BE2C (cell line): Measurements from ENCODE around the gene MKRN3.

ENCODE experiments used
- DNase-seq: peaks from one replicate; pipeline ENCODE4 v3.0.0-alpha.2; 2020
- H3K27me3 ChIP-seq: fragments of 250-450 bp; sonication (Bioruptor Pico); 2 replicates; pipeline ENCODE4 v1.5.1; 2020; ENCODE audit warnings: mild to moderate bottlenecking
- H3K36me3 ChIP-seq: fragments of 250-450 bp; sonication (Bioruptor Pico); 2 replicates; pipeline ENCODE4 v1.5.1; 2020; ENCODE audit warnings: mild to moderate bottlenecking
- H3K4me1 ChIP-seq: fragments of 250-450 bp; sonication (Bioruptor Pico); 2 replicates; pipeline ENCODE4 v1.5.1; 2020
- H3K4me3 ChIP-seq: 2 replicates; pipeline ENCODE4 v1.5.1; 2011; ENCODE audit warnings: low read depth, low read length
- H3K9me3 ChIP-seq: fragments of 250-450 bp; sonication (Bioruptor Pico); 2 replicates; pipeline ENCODE4 v1.5.1; 2020
- TF ChIP-seq, protein P1 (sequence below): IDR thresholded peaks from 2 replicates; pipeline ENCODE4 v1.5.1; 2012; ENCODE audit warnings: mild to moderate bottlenecking, low read depth, low read length

MKRN3 gene

DNA sequence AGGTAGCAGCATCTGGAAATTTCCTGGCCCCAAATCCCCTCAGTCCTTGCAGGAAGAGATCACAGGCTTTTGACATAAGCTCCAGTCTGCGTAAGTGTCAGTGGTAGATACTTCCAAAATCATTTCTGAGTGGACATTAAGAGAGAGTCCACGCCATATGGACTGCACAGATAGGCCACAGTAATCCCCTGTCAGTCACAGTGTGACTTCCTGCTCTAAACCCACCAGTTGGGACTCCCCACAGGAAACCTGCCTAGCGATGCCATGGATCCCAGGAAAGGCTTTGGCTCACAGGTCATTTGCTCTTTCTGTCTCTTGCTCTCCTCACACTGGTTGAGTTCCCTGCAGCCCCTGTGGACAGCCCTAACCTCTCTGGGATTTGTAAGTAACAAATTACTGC, 28.8 kb upstream of the MKRN3 start:
- Histone ChIP-seq H3K36me3 (no peaks in the 10 kb centered on the region), H3K4me1 (no peaks in the 10 kb centered on the region), H3K4me3 (no peak overlapping the region), H3K9me3 (no peaks in the 10 kb centered on the region), H3K27me3 (no peaks in the 10 kb centered on the region)
- DNase-seq, result no peak
- TF ChIP-seq, protein P1, sequence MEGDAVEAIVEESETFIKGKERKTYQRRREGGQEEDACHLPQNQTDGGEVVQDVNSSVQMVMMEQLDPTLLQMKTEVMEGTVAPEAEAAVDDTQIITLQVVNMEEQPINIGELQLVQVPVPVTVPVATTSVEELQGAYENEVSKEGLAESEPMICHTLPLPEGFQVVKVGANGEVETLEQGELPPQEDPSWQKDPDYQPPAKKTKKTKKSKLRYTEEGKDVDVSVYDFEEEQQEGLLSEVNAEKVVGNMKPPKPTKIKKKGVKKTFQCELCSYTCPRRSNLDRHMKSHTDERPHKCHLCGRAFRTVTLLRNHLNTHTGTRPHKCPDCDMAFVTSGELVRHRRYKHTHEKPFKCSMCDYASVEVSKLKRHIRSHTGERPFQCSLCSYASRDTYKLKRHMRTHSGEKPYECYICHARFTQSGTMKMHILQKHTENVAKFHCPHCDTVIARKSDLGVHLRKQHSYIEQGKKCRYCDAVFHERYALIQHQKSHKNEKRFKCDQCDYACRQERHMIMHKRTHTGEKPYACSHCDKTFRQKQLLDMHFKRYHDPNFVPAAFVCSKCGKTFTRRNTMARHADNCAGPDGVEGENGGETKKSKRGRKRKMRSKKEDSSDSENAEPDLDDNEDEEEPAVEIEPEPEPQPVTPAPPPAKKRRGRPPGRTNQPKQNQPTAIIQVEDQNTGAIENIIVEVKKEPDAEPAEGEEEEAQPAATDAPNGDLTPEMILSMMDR, result no peak

DNA sequence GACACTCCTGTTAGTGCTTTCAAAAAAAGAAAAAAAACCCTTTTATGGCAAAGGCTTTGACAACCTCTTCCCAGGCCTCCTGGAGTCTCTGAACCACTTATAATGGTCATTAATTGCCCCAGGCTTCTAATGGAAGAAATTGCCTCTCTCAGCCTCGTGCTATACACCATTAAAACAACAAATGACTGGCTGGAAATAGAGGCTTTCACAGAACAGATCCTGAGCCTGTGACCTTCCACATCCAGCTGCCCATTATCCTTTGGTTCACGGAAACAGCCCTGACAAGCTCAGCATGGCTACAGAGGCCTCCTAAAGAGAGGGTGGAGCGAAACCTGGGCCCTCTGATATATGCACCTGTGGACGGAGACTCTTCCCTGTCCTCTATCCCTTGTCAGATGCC, 26.8 kb upstream of the MKRN3 start:
- DNase-seq, result no peak
- TF ChIP-seq, protein P1, result no peak
- no peak overlapping the region for H3K4me3 ChIP-seq
- no peaks in the 10 kb centered on the region for H3K36me3 ChIP-seq
- no peaks in the 10 kb centered on the region for H3K9me3 ChIP-seq
- H3K4me1 ChIP-seq, result no peaks in the 10 kb centered on the region
- no peaks in the 10 kb centered on the region for H3K27me3 ChIP-seq

DNA sequence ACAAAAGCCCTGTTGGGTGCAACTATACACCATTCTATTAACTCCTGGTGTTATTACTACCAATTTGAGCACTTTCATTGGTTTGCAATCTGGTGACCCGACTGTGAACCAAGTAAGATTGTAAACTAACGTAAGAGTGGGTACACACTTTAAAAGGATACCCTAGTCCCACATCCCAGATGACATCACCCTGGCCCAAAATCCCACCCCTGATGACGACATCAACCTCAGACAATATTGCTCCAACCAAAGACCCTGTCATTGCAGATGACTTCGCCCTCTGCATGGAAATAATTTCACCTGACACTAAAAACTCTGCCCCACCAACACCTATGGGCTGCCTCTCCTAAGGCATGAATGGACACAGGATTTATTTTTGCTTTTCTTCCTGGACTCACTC, 25.6 kb upstream of the MKRN3 start:
- Histone ChIP-seq H3K4me3 (no peak overlapping the region), H3K9me3 (no peaks in the 10 kb centered on the region), H3K36me3 (no peaks in the 10 kb centered on the region), H3K27me3 (no peaks in the 10 kb centered on the region), H3K4me1 (no peaks in the 10 kb centered on the region)
- DNase-seq, result no peak
- TF ChIP-seq, protein P1, result no peak

DNA sequence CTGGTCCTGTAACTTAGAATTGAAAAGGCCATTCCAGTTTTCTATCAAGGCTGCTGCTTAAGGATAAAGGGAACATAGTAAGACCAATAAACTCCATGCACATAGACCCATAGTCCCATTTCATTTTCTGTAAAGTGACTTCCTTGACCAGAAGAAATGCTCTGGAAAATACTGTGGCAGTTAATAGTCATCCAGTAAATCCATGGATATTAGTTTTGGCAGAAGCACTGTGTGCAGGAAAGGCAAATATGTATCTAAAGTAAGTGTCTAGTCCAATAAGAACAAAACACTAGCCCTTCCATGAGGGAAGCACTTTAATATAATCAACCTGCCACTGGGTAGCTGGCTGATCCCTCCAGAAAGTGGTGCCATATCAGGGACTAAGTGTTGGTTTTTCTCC, 19.3 kb upstream of the MKRN3 start:
- no peaks in the 10 kb centered on the region for H3K9me3 ChIP-seq
- no peaks in the 10 kb centered on the region for H3K27me3 ChIP-seq
- H3K36me3 ChIP-seq, result no peaks in the 10 kb centered on the region

DNA sequence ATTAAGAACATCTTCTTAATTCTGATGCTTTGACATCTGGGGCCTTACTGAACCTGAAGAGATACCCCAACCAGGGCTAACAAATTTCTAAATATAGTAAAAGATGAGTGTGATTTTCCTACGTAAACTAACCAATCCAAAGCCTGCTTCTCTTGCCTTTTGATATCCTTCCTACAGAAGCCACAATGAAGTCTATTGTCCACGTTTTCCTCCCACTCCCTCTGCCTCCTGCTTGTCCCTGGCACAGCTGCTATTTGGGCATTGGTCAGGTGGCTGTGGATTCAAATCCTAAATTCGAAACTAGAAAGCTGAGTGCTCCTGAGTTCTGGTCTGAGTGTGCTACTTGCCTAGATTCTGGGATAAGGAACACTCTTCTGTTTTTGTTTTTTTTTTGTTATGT, 17.4 kb upstream of the MKRN3 start:
- TF ChIP-seq, protein P1, result no peak
- H3K4me3 ChIP-seq, result no peak overlapping the region
- no peaks in the 10 kb centered on the region for H3K27me3 ChIP-seq
- no peak for DNase-seq
- no peaks in the 10 kb centered on the region for H3K36me3 ChIP-seq
- H3K4me1 ChIP-seq, result no peaks in the 10 kb centered on the region
- no peaks in the 10 kb centered on the region for H3K9me3 ChIP-seq

More for the DNA sequence above, 19.3 kb upstream of the MKRN3 start:
- Histone ChIP-seq H3K4me3 (no peak overlapping the region), H3K4me1 (no peaks in the 10 kb centered on the region)
- DNase-seq, result no peak
- TF ChIP-seq, protein P1, result no peak

DNA sequence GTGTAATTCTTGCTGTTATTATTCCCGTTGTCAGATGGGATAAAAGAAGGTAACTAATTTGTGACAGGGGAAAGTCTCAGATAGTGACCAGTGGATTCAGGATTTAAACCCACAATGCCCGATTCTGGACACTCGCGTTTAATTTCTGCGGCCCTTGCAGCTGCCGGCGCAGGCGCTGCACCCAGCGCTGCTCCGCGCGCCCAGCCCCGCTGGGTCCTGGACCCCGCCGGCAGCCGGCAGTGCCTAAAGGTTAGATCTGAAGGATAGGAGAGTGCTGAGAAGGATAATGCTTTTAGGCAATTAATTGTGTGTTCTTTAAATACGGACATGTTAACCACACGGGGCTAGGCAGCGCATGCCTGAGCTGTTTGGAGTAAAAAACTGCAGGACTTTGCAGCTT, 3.6 kb upstream of the MKRN3 start:
- Histone ChIP-seq H3K4me1 (no peaks in the 10 kb centered on the region), H3K9me3 (no peaks in the 10 kb centered on the region), H3K4me3 (no peak overlapping the region), H3K36me3 (no peaks in the 10 kb centered on the region), H3K27me3 (no peaks in the 10 kb centered on the region)
- TF ChIP-seq, protein P1, result no peak
- DNase-seq, result no peak
